Measurements from ENCODE around the gene AMN1.
A peak's percentile ranks its signal among the peaks of the same experiment; 100 is the strongest.
"Not testable (repeated sequence)": the region's sequence is repeated elsewhere in the genome, so short reads cannot be mapped to it uniquely, and the experiment has no call there.

The AMN1 gene

GRCh38 chr12:31687101-31687527, 41.7 kb downstream of the AMN1 start:
- FAIRE-seq = no peak

GRCh38 chr12:31685801-31686200, 43.0 kb downstream of the AMN1 start:
- FAIRE-seq (no peak), DNase-seq (ENCODE audit: insufficient read length, low spot score) (no peak)

More at GRCh38 chr12:31687101-31687527, 41.7 kb downstream of the AMN1 start:
- DNase-seq (ENCODE audit: insufficient read length, low spot score) = no peak

- DNase-seq (ENCODE audit: insufficient read length, low spot score) (peak; percentile 76), FAIRE-seq (peak; percentile 77)
Measured at GRCh38 chr12:31682136-31682962, 46.5 kb downstream of the AMN1 start.

- FAIRE-seq = no peak
Measured at GRCh38 chr12:31672521-31672920, 56.3 kb downstream of the AMN1 start.

GRCh38 chr12:31669582-31669981, 59.2 kb downstream of the AMN1 start:
- not testable (repeated sequence) for DNase-seq (ENCODE audit: insufficient read length, low spot score); FAIRE-seq

More at GRCh38 chr12:31672521-31672920, 56.3 kb downstream of the AMN1 start:
- no peak for DNase-seq (ENCODE audit: insufficient read length, low spot score)

GRCh38 chr12:31669020-31669419, 59.8 kb downstream of the AMN1 start:
- no peak for FAIRE-seq
- DNase-seq (ENCODE audit: insufficient read length, low spot score) = no peak

GRCh38 chr12:31664038-31664437, 64.8 kb downstream of the AMN1 start:
- FAIRE-seq (no peak), DNase-seq (ENCODE audit: insufficient read length, low spot score) (no peak)

GRCh38 chr12:31663576-31663975, 65.2 kb downstream of the AMN1 start:
- DNase-seq (ENCODE audit: insufficient read length, low spot score) (no peak), FAIRE-seq (no peak)

GRCh38 chr12:31662176-31662849, 66.5 kb downstream of the AMN1 start:
- FAIRE-seq = no peak

GRCh38 chr12:31659087-31659942, 69.5 kb downstream of the AMN1 start, which contains the start of gene ETFBKMT:
TSS of gene ETFBKMT (plus strand) at chr12:31659688. CDS start at chr12:31661954, 2,266 bp downstream.
- DNase-seq (ENCODE audit: insufficient read length, low spot score) (peak; percentile 86), FAIRE-seq (peak; percentile 85)

More at GRCh38 chr12:31662176-31662849, 66.5 kb downstream of the AMN1 start:
- no peak for DNase-seq (ENCODE audit: insufficient read length, low spot score)

GRCh38 chr12:31658471-31659086, 70.2 kb downstream of the AMN1 start:
- DNase-seq (ENCODE audit: insufficient read length, low spot score) = no peak
- no peak for FAIRE-seq

GRCh38 chr12:31655792-31656191, 73.0 kb downstream of the AMN1 start:
- FAIRE-seq (no peak), DNase-seq (ENCODE audit: insufficient read length, low spot score) (no peak)

- DNase-seq (ENCODE audit: insufficient read length, low spot score) = no peak
- no peak for FAIRE-seq
Measured at GRCh38 chr12:31655208-31655607, 73.6 kb downstream of the AMN1 start.

- no peak for DNase-seq (ENCODE audit: insufficient read length, low spot score)
- FAIRE-seq = no peak
Measured at GRCh38 chr12:31651893-31652521, 76.8 kb downstream of the AMN1 start.

GRCh38 chr12:31650918-31651317, 77.9 kb downstream of the AMN1 start:
- DNase-seq (ENCODE audit: insufficient read length, low spot score) (no peak), FAIRE-seq (no peak)

- FAIRE-seq = peak; percentile 40
- peak; percentile 35 for DNase-seq (ENCODE audit: insufficient read length, low spot score)
Measured at GRCh38 chr12:31647086-31647491, 81.7 kb downstream of the AMN1 start.

GRCh38 chr12:31645924-31646323, 82.9 kb downstream of the AMN1 start:
- DNase-seq (ENCODE audit: insufficient read length, low spot score) (no peak), FAIRE-seq (no peak)

- FAIRE-seq (no peak), DNase-seq (ENCODE audit: insufficient read length, low spot score) (no peak)
Measured at GRCh38 chr12:31644536-31644935, 84.3 kb downstream of the AMN1 start.

- FAIRE-seq = no peak
- DNase-seq (ENCODE audit: insufficient read length, low spot score) = no peak
Measured at GRCh38 chr12:31641509-31642090, 87.2 kb downstream of the AMN1 start.
